Chondrocyte (in vitro differentiated cells): Measurements from ENCODE around the gene TRAF2. TPM values are rescaled to one million over a fixed set of nuclear protein-coding genes. Genes with fewer than 3 reads are reported as not detected.

Experiments used
- DNase-seq: peaks from one replicate; pipeline ENCODE4 v3.0.0; 2021; ENCODE audit warnings: mixed read lengths, low spot score
- H3K27ac Mint-ChIP-seq: one replicate; pipeline ENCODE4 v1.8.0; 2021; ENCODE audit warnings: mild to moderate bottlenecking, moderate library complexity, mixed read lengths; ENCODE audit not compliant: unreplicated experiment
- H3K27me3 Mint-ChIP-seq: 2 replicates; pipeline ENCODE4 v1.8.0; 2021; ENCODE audit warnings: low read depth, mixed read lengths
- H3K36me3 Mint-ChIP-seq: 2 replicates; pipeline ENCODE4 v1.8.0; 2021; ENCODE audit warnings: low read depth, mixed read lengths
- H3K4me1 Mint-ChIP-seq: 2 replicates; pipeline ENCODE4 v1.8.0; 2021; ENCODE audit warnings: low read depth, mild to moderate bottlenecking, mixed read lengths
- H3K4me3 Mint-ChIP-seq: one replicate; pipeline ENCODE4 v1.8.0; 2021; ENCODE audit warnings: mild to moderate bottlenecking, moderate library complexity, mixed read lengths; ENCODE audit not compliant: unreplicated experiment
- H3K9me3 Mint-ChIP-seq: 2 replicates; pipeline ENCODE4 v1.8.0; 2021; ENCODE audit warnings: low read depth, mixed read lengths
- total RNA-seq: library from RNA; stranded (reverse); gene quantifications from 3 replicates; pipeline ENCODE4 v1.2.1, GENCODE V29; 2021
- TF ChIP-seq, protein P1 (sequence below): fragments of 200-600 bp; sonication (generic); IDR thresholded peaks from 2 replicates; pipeline ENCODE4 v1.5.0; 2021; ENCODE audit warnings: antibody characterized with exemption, mild to moderate bottlenecking, moderate library complexity

Gene TRAF2
- total RNA-seq, 1 donor from 2014 or later: 10.4 TPM

DNA sequence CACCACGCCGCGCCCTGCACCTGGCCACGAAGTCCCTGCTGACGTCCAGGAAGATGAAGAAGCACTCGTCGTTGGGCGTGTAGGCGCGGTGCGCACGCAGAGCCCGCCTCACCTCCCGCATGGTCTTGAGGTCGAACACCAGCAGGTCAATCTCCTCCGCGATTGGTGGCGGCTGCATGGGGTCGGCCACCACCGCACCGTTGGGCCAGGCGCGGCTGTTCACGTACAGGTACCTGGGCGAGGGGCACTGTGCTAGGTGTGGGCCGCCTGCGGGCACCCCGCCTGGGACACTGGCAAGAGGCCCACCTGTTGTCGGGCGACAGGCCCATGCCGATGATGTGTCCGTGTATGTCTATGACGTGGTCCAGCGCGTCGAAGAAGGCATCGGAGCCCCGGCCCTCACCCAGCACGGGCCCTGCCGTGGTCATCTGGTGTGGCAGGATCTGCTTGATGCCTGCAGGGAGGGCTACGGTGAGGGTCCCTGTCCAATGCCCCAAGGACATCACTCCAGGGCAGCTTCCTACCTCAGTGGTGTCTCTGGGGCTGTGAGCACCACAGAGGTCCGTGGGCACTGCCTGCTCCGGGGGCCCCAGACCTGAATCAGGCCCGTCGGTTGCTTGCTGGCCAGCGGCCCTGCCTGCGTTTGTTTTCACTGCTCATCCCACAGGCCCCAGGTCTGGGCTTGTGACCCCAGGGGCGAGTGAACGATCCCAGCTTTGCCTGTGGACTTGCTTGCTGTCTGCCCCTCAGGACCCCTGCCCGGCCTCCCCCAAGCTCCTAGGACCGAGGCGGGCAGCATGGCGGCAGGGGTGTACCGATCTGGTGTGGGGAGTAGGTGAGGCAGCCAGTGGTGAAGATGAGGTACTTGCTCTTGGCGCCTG is 55.2 kb downstream of the TRAF2 start:
- H3K4me1 Mint-ChIP-seq: peaks cover 6% of the 10 kb centered on the region
- TF ChIP-seq, protein P1, sequence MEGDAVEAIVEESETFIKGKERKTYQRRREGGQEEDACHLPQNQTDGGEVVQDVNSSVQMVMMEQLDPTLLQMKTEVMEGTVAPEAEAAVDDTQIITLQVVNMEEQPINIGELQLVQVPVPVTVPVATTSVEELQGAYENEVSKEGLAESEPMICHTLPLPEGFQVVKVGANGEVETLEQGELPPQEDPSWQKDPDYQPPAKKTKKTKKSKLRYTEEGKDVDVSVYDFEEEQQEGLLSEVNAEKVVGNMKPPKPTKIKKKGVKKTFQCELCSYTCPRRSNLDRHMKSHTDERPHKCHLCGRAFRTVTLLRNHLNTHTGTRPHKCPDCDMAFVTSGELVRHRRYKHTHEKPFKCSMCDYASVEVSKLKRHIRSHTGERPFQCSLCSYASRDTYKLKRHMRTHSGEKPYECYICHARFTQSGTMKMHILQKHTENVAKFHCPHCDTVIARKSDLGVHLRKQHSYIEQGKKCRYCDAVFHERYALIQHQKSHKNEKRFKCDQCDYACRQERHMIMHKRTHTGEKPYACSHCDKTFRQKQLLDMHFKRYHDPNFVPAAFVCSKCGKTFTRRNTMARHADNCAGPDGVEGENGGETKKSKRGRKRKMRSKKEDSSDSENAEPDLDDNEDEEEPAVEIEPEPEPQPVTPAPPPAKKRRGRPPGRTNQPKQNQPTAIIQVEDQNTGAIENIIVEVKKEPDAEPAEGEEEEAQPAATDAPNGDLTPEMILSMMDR: no peak
- peak; percentile 91 for DNase-seq
- no peak overlapping the region for H3K27ac Mint-ChIP-seq
- H3K36me3 Mint-ChIP-seq: peaks cover 12% of the 10 kb centered on the region
- H3K4me3 Mint-ChIP-seq: no peak overlapping the region
- H3K9me3 Mint-ChIP-seq: peaks cover 2% of the 10 kb centered on the region
- H3K27me3 Mint-ChIP-seq: no peaks in the 10 kb centered on the region

DNA sequence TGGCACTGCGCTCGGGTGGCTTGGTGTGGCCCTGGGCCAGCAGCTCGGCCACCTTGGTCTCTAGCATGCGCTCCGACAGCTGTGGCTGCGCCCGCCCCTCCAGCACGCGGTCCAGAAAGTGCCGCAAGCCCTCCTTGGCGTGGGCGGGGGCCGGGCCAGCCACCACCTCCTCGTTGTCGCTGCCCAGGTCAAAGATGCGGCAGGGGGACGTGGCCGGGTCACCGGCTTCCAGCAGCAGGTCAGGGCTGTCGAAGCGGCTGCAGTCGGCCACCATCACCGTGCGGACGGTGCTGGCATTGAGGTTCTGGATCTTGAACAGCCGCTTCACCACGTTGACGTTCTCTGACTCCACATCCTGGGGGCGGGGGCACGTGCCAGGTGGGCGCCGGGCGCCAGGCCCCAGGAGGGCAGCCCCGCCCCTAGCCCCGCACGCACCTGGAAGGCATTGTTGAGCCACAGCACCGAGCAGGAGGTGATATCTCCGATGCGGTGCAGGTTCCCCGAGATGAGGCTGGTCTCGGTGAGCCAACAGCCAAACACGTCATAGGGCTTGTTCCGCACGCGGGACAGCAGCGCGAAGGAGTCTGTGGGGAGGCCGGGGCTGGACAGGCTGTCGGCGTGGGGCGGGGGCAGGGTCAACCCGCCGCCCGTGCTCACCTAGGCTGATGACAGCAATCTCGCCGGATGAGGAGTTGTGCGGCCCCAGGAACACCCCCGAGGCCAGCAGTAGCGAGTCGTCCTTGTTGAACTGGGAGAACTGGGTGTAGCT is 56.0 kb downstream of the TRAF2 start:
- Mint-ChIP-seq H3K9me3 (peaks cover under 1% of the 10 kb centered on the region), H3K27ac (no peak overlapping the region), H3K36me3 (peaks cover 12% of the 10 kb centered on the region), H3K4me1 (peaks cover 6% of the 10 kb centered on the region), H3K4me3 (no peak overlapping the region), H3K27me3 (no peaks in the 10 kb centered on the region)
- DNase-seq: peak; percentile 82
- TF ChIP-seq, protein P1: no peak

DNA sequence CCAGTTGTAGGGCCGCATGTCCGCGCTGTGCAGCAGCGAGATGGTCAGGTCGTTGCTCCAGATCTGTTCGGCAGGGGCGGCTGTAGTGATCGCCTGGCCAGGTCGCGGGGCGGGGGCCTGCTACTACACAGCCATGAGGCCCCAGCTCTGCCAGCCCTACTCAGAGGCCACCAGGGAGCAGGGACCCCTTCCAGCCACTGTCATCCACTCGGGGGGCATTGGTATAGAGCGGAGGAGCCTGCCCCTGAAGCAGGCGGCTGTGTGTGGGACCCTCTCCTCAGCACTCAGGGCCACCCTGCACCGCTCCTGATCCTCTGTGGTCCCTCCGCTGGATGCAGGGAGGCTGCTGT is 56.5 kb downstream of the TRAF2 start:
- DNase-seq: peak; percentile 83
- no peaks in the 10 kb centered on the region for H3K27me3 Mint-ChIP-seq
- H3K36me3 Mint-ChIP-seq: peaks cover 12% of the 10 kb centered on the region
- no peak overlapping the region for H3K27ac Mint-ChIP-seq
- TF ChIP-seq, protein P1: no peak
- no peaks in the 10 kb centered on the region for H3K9me3 Mint-ChIP-seq
- peak overlapping the region; percentile 68 for H3K4me3 Mint-ChIP-seq
- H3K4me1 Mint-ChIP-seq: peaks cover 6% of the 10 kb centered on the region

DNA sequence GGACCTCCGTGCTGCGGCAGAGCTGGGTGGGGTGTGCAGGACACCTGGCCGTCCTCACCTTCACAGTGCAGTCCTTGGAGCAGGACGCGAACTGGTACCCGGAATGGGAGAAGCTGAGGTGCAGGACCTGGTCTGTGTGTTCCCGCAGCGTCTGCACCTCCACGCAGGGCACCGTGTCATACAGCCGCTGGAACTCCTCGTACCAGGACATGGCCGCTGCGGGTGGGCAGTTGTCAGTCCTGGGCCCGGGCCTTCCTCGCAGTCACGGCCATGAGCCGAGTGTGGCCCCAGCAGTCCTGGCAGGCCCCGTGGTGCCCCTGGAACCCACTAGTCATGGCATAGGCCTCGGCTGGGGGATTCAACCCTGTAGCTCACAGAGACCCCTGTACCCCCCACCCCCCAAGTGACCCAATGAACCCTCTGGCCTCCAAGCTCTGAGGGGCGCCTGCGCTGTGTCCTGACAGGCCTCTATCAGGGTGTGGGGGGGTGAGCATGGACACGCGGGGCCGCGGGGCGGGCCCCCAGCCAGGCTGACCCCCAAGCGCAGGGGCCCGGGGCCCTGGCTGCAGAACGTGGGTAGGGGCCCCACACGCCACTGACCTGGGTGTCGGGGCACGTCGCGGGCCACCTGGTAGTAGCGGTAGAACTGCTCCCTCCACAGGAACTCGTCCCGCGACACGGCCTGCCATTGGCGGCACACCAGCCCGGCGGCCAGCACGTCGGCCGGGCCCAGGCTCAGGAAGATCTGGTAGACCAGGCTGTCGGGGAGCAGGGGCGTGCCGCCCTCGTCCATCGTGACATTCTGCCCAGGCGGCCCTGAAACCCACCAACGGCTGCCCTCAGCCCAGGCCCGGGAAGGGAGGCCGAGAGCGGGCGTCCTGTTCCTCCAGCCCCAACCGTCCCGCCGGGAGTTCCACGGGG is 57.2 kb downstream of the TRAF2 start:
- Mint-ChIP-seq H3K27me3 (no peaks in the 10 kb centered on the region), H3K4me3 (peak overlapping the region; percentile 70), H3K4me1 (peaks cover 9% of the 10 kb centered on the region), H3K9me3 (no peaks in the 10 kb centered on the region), H3K27ac (peak overlapping the region; percentile 69), H3K36me3 (peaks cover 11% of the 10 kb centered on the region)
- peak; percentile 94 for DNase-seq
- TF ChIP-seq, protein P1: peak; percentile 35

DNA sequence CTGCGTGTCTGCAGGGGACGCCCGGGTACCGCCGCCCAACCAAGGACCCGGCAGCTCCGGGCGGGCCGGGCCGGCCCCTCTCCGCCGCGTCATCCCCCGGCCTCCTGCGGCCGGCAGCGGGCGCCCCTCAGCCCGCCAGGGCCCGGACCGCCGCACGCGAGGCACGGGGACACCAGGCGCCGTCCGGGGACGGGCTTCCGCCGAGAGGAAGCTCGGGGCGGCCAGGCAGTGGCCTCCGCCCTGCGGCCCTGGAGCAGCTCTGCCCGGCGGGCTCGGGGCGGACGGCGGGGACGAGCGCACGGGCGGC is 57.8 kb downstream of the TRAF2 start:
- peak; percentile 90 for DNase-seq
- TF ChIP-seq, protein P1: no peak
- Mint-ChIP-seq H3K36me3 (peaks cover 7% of the 10 kb centered on the region), H3K9me3 (no peaks in the 10 kb centered on the region), H3K4me1 (peaks cover 9% of the 10 kb centered on the region), H3K27ac (no peak overlapping the region), H3K4me3 (peak overlapping the region; percentile 70), H3K27me3 (no peaks in the 10 kb centered on the region)
